Adrenal gland (tissue), 12 donors: ENCODE measurements around the gene ABLIM2. TPM values are rescaled to one million over a fixed set of nuclear protein-coding genes. Genes with fewer than 3 reads are reported as not detected.

Experiments used
- DNase-seq, 7 donors: peaks; one replicate each; pipeline ENCODE4 v3.0.0-alpha.2; 2019 to 2020
- H3K27ac ChIP-seq, 5 donors: fragments of 200-600 bp; sonication (generic) in 4 of 5; 1 replicate in 3 of 5; 2 replicates in 2 of 5; pipeline versions ENCODE4 v1.5.1 to v1.8.0; 2016 to 2020; ENCODE audit warnings: mild to moderate bottlenecking in 1 of 5
- H3K27me3 ChIP-seq: fragments of 200-600 bp; 2 replicates; pipeline ENCODE4 v1.8.0; 2021
- H3K36me3 ChIP-seq, 2 donors: fragments of 200-600 bp; replicated peaks in 1 of 2; 1 replicate in 1 of 2; 2 replicates in 1 of 2; pipeline versions ENCODE4 v1.5.1 to v1.8.0; 2018 to 2022
- H3K4me1 ChIP-seq, 2 donors: fragments of 200-600 bp; replicated peaks in 1 of 2; 1 replicate in 1 of 2; 2 replicates in 1 of 2; pipeline versions ENCODE4 v1.5.1 to v1.8.0; 2018 to 2021
- H3K4me3 ChIP-seq, 4 donors: fragments of 200-600 bp; sonication (generic) in 3 of 4; one replicate each; pipeline ENCODE4 v1.5.1; 2016 to 2018
- H3K9me3 ChIP-seq, 3 donors: fragments of 200-600 bp; sonication (generic) in 1 of 3; replicated peaks in 1 of 3; 1 replicate in 2 of 3; 2 replicates in 1 of 3; pipeline versions ENCODE4 v1.5.1 to v1.8.0; 2016 to 2021
- CTCF ChIP-seq, 6 experiments: fragments of 450-650 bp in 4 of 6; fragments of 200-600 bp in 2 of 6; sonication (generic) in 1 of 6; IDR thresholded peaks; 1 replicate in 5 of 6; 2 replicates in 1 of 6; pipeline versions ENCODE4 v1.5.1 to v1.8.0; 2016 to 2021; ENCODE audit warnings: antibody characterized with exemption in 6 of 6, mild to moderate bottlenecking in 2 of 6, moderate library complexity in 1 of 6
- POLR2A ChIP-seq, 2 donors: fragments of 450-650 bp; IDR thresholded peaks; one replicate each; pipeline ENCODE4 v1.6.1; 2017; ENCODE audit warnings: antibody characterized with exemption in 2 of 2, mild to moderate bottlenecking in 2 of 2, moderate library complexity in 1 of 2
- WGBS, 4 donors: extraction: QIAGEN DNeasy Blood & Tissue Kit in 2 of 4; methylation state at CpG; one replicate each; pipeline versions ENCODE4 v1.1.5 to v1.1.7; 2013 to 2017; 5-methylcytosine and 5-hydroxymethylcytosine counted together
- intact Hi-C, 2 donors: fragments of 100-400 bp; cut with DNase I; formaldehyde crosslinking; loops; one replicate each; pipeline versions ENCODE4 v1.14.1 to v1.15.0; 2022 to 2023
- polyA plus RNA-seq, 3 donors: library from polyadenylated mRNA; stranded (reverse); fragments of 200-250 nt in 2 of 3; fragments of 350-450 nt in 1 of 3; fragmentation: Illumina TruSeq in 1 of 3; extraction: RNeasy Lipid Tissue Mini Kit (QIAGEN cat#74804) in 1 of 3; gene quantifications; one replicate each; pipeline ENCODE4 v1.2.3, GENCODE V29; 2013 to 2014
- total RNA-seq, 9 donors: library from RNA; depleted of rRNA in 4 of 9; stranded (reverse); fragments of >200 nt in 4 of 9; fragments of 120-200 nt in 1 of 9; fragmentation: NEBNext Ultra II Directional in 1 of 9; extraction: Animal tissue kit (Norgen Biotek cat#: 25700) in 1 of 9; gene quantifications; one replicate each; pipeline versions ENCODE4 v1.1.0 to v1.2.4, GENCODE V29; 2013 to 2023
- donor health status: healthy with polysubstance abuse.
- donor health status: Bipolar disorder and iron deficiency.
- donor health status: DM: yes; HTN: yes; CAD: no.
- donor health status: DM: no; HTN: no; CAD: no.
- donor health status: DM: no; HTN: no; CAD: no.
- donor health status: DM: yes; HTN: yes; CAD: no.

ABLIM2 gene
- total and polyA plus RNA-seq, 12 donors = 5.8 to 31.2 (median 14.6) TPM

DNA sequence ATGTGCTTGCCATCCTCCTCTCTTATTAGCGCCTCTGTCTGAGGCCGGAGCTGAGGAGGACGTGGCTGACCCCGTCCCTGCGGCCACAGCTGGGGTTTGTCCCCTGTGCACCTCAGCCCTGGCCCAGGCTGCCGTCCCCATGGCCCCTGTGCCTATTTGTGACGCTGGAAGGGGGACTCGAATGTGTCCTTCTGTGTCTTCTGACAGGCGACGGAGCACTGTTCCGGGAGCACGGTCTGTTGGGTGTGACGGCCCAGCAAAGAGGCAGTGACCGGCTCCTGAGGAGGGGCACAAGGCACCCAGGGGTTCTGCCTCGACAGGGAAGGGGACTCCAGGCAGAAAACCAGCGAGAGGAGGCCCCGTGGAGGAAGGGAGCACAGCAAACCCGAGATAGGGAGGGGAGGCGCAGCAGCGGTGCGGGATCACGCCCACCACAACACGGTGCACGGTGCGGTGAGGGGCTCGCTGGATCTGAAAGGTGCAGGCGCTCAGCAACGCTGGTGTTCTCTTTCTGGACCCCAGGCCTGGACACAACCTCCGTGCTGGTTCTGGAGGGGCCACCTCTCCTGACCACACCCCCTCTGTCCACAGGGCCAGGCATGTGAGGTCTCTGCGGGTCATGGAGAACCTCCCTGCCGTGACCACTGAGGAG is 46.1 kb upstream of the ABLIM2 start:
- Histone ChIP-seq H3K27ac (no peak overlapping the region), H3K27me3 (no peaks in the 10 kb centered on the region), H3K4me3 (no peak overlapping the region), H3K36me3 (peaks cover 0 to 7% of the 10 kb centered on the region in 2 donors), H3K9me3 (no peaks in the 10 kb centered on the region), H3K4me1 (peaks cover 0 to 9% of the 10 kb centered on the region in 2 donors)
- TF ChIP-seq CTCF (IDR thresholded peaks at IDR 0.05) (no peak), POLR2A (IDR thresholded peaks at IDR 0.05) (no peak)
- intact Hi-C loops = no loop called here
- DNase-seq = no peak
- WGBS, 4 donors = 84 to 91% (median 91%) methylated on average over 15 to 31 of the region's 31 CpGs

GRCh38 chr4:8203817-8204216 is 45.2 kb upstream of the ABLIM2 start:
- WGBS, 4 donors = 86 to 100% (median 93%) methylated on average over 1 to 10 of the region's 10 CpGs
- peaks cover 0 to under 1% of the 10 kb centered on the region in 2 donors for H3K36me3 ChIP-seq
- H3K27me3 ChIP-seq = no peaks in the 10 kb centered on the region
- no peaks in the 10 kb centered on the region for H3K9me3 ChIP-seq
- H3K4me3 ChIP-seq = no peak overlapping the region
- TF ChIP-seq CTCF (IDR thresholded peaks at IDR 0.05) (no peak), POLR2A (IDR thresholded peaks at IDR 0.05) (no peak)
- no peak overlapping the region for H3K27ac ChIP-seq
- DNase-seq = no peak
- intact Hi-C loops = no loop called here
- peaks cover 0 to 18% of the 10 kb centered on the region in 2 donors for H3K4me1 ChIP-seq

- TF ChIP-seq POLR2A (IDR thresholded peaks at IDR 0.05) = no peak
- no peak for TF ChIP-seq CTCF (IDR thresholded peaks at IDR 0.05)
- H3K4me1 ChIP-seq = peaks cover 0 to 26% of the 10 kb centered on the region in 2 donors
- H3K9me3 ChIP-seq = no peaks in the 10 kb centered on the region
- H3K4me3 ChIP-seq = no peak overlapping the region
- no peak overlapping the region for H3K27ac ChIP-seq
- no peaks in the 10 kb centered on the region for H3K27me3 ChIP-seq
- no peak for DNase-seq
- WGBS, 4 donors = 69 to 84% (median 79%) methylated on average over 7 of the region's 7 CpGs
- no peaks in the 10 kb centered on the region for H3K36me3 ChIP-seq
- intact Hi-C loops = no loop called here
Measured at GRCh38 chr4:8203052-8203401, 44.4 kb upstream of the ABLIM2 start.

- peak overlapping the region in 1 of 4 donors; percentile 49 for H3K4me3 ChIP-seq
- H3K4me1 ChIP-seq = peaks cover 0 to 27% of the 10 kb centered on the region in 2 donors
- DNase-seq = no peak
- intact Hi-C loops = no loop called here
- TF ChIP-seq POLR2A (IDR thresholded peaks at IDR 0.05) (no peak), CTCF (IDR thresholded peaks at IDR 0.05) (no peak)
- H3K27ac ChIP-seq = no peak overlapping the region
- H3K36me3 ChIP-seq = no peaks in the 10 kb centered on the region
- no peaks in the 10 kb centered on the region for H3K9me3 ChIP-seq
- no peaks in the 10 kb centered on the region for H3K27me3 ChIP-seq
- 68 to 86% (median 80%) methylated on average over 12 to 21 of the region's 21 CpGs for WGBS, 4 donors
Measured at GRCh38 chr4:8202108-8203051, 43.8 kb upstream of the ABLIM2 start.
